GF-D8 (cell line): ENCODE data around the gene SNAI3.

ENCODE experiments used
- DNase-seq: peaks from one replicate; lab custom pipeline; 2025; lab: John Stamatoyannopoulos, UW

The SNAI3 gene

GRCh38 chr16:88633684-88634140 lies 52.6 kb downstream of the SNAI3 start:
- DNase-seq: no peak

- DNase-seq: no peak
Measured at GRCh38 chr16:88632587-88632930, 53.7 kb downstream of the SNAI3 start.

- no peak for DNase-seq
Measured at GRCh38 chr16:88631920-88632586, 54.3 kb downstream of the SNAI3 start.

GRCh38 chr16:88631384-88631783 lies 54.9 kb downstream of the SNAI3 start:
- no peak for DNase-seq

- no peak for DNase-seq
Measured at GRCh38 chr16:88630941-88631340, 55.4 kb downstream of the SNAI3 start.

- no peak for DNase-seq
Measured at GRCh38 chr16:88630433-88630832, 55.9 kb downstream of the SNAI3 start.

GRCh38 chr16:88629835-88630234 lies 56.5 kb downstream of the SNAI3 start:
- no peak for DNase-seq

- no peak for DNase-seq
Measured at GRCh38 chr16:88628512-88628974, 57.8 kb downstream of the SNAI3 start.
